Urinary bladder (tissue), 4 donors: ENCODE results near the gene DTD1. TPM values are rescaled to one million over a fixed set of nuclear protein-coding genes. Genes with fewer than 3 reads are reported as not detected.

Experiments used
- DNase-seq: peaks from one replicate; pipeline ENCODE4 v3.0.0-alpha.2; 2015; ENCODE audit errors: extremely low spot score
- H3K27ac ChIP-seq: one replicate; pipeline ENCODE4 v1.5.1; 2013; ENCODE audit warnings: low read depth, mild to moderate bottlenecking, moderate library complexity
- H3K36me3 ChIP-seq: one replicate; pipeline ENCODE4 v1.6.1; 2013; ENCODE audit warnings: mild to moderate bottlenecking, moderate library complexity; ENCODE audit not compliant: insufficient read depth
- H3K4me1 ChIP-seq: one replicate; pipeline ENCODE4 v1.6.1; 2013; ENCODE audit warnings: mild to moderate bottlenecking, moderate library complexity; ENCODE audit not compliant: insufficient read depth
- H3K4me3 ChIP-seq: one replicate; pipeline ENCODE4 v1.5.1; 2013; ENCODE audit warnings: low read depth, low read length
- WGBS: extraction: QIAGEN DNeasy Blood & Tissue Kit; methylation state at CpG from one replicate; pipeline ENCODE4 v1.1.7; 2013; 5-methylcytosine and 5-hydroxymethylcytosine counted together
- polyA plus RNA-seq: library from polyadenylated mRNA; stranded (reverse); fragments of 200-250 nt; gene quantifications from one replicate; pipeline ENCODE4 v1.2.3, GENCODE V29; 2013
- total RNA-seq: library from RNA; depleted of rRNA; stranded (reverse); fragments of >200 nt; gene quantifications from one replicate; pipeline ENCODE4 v1.2.3, GENCODE V29; 2014
- donor health status: healthy with polysubstance abuse.
- donor health status: healthy.

The DTD1 gene
- total and polyA plus RNA-seq, 2 donors, result 18.0 to 28.4 TPM

GRCh38 chr20:18585134-18585533, 2.7 kb upstream of the DTD1 start:
- H3K36me3 ChIP-seq, result no peaks in the 10 kb centered on the region
- H3K27ac ChIP-seq, result no peak overlapping the region
- H3K4me3 ChIP-seq, result no peak overlapping the region
- WGBS, result 88% methylated on average over 2 of the region's 2 CpGs
- no peaks in the 10 kb centered on the region for H3K4me1 ChIP-seq
- no peak for DNase-seq

GRCh38 chr20:18588574-18588933, 700 bp downstream of the DTD1 start:
- DNase-seq, result no peak
- H3K4me1 ChIP-seq, result no peaks in the 10 kb centered on the region
- H3K4me3 ChIP-seq, result peak overlapping the region; percentile 85
- H3K27ac ChIP-seq, result no peak overlapping the region
- WGBS, result 6% methylated on average over 18 of the region's 18 CpGs
- no peaks in the 10 kb centered on the region for H3K36me3 ChIP-seq

- no peaks in the 10 kb centered on the region for H3K4me1 ChIP-seq
- H3K4me3 ChIP-seq, result no peak overlapping the region
- H3K27ac ChIP-seq, result no peak overlapping the region
- DNase-seq, result no peak
- 94% methylated on average over 8 of the region's 8 CpGs for WGBS
- H3K36me3 ChIP-seq, result no peaks in the 10 kb centered on the region
Measured at GRCh38 chr20:18589941-18590674, 2.3 kb downstream of the DTD1 start.

- Histone ChIP-seq H3K4me3 (no peak overlapping the region), H3K36me3 (no peaks in the 10 kb centered on the region), H3K27ac (no peak overlapping the region), H3K4me1 (no peaks in the 10 kb centered on the region)
- no peak for DNase-seq
Measured at GRCh38 chr20:18596270-18596669, 8.4 kb downstream of the DTD1 start.

GRCh38 chr20:18609741-18610140, 21.9 kb downstream of the DTD1 start:
- H3K4me1 ChIP-seq, result no peaks in the 10 kb centered on the region
- DNase-seq, result no peak
- no peak overlapping the region for H3K4me3 ChIP-seq

GRCh38 chr20:18611492-18611891, 23.6 kb downstream of the DTD1 start:
- no peak for DNase-seq
- 86% methylated on average over 8 of the region's 8 CpGs for WGBS
- H3K36me3 ChIP-seq, result no peaks in the 10 kb centered on the region
- no peak overlapping the region for H3K4me3 ChIP-seq
- H3K4me1 ChIP-seq, result no peaks in the 10 kb centered on the region
- H3K27ac ChIP-seq, result no peak overlapping the region

More at GRCh38 chr20:18609741-18610140, 21.9 kb downstream of the DTD1 start:
- Histone ChIP-seq H3K27ac (no peak overlapping the region), H3K36me3 (no peaks in the 10 kb centered on the region)

- WGBS, result 81% methylated on average over 2 of the region's 2 CpGs
Measured at GRCh38 chr20:18613553-18613952, 25.7 kb downstream of the DTD1 start.

GRCh38 chr20:18614244-18614643, 26.4 kb downstream of the DTD1 start:
- no peaks in the 10 kb centered on the region for H3K36me3 ChIP-seq

More at GRCh38 chr20:18613553-18613952, 25.7 kb downstream of the DTD1 start:
- H3K4me1 ChIP-seq, result no peaks in the 10 kb centered on the region
- H3K36me3 ChIP-seq, result no peaks in the 10 kb centered on the region
- DNase-seq, result no peak
- no peak overlapping the region for H3K4me3 ChIP-seq
- H3K27ac ChIP-seq, result no peak overlapping the region

GRCh38 chr20:18615020-18615650, 27.3 kb downstream of the DTD1 start:
- Histone ChIP-seq H3K36me3 (no peaks in the 10 kb centered on the region), H3K27ac (no peak overlapping the region), H3K4me3 (no peak overlapping the region), H3K4me1 (no peaks in the 10 kb centered on the region)
- 62% methylated on average over 5 of the region's 5 CpGs for WGBS
- DNase-seq, result no peak

More at GRCh38 chr20:18614244-18614643, 26.4 kb downstream of the DTD1 start:
- Histone ChIP-seq H3K4me1 (no peaks in the 10 kb centered on the region), H3K27ac (no peak overlapping the region), H3K4me3 (no peak overlapping the region)
- whole genome bisulfite sequencing, result 96% methylated on average over 5 of the region's 5 CpGs
- DNase-seq, result no peak

GRCh38 chr20:18621004-18621403, 33.1 kb downstream of the DTD1 start:
- DNase-seq, result no peak
- H3K36me3 ChIP-seq, result no peaks in the 10 kb centered on the region
- no peak overlapping the region for H3K4me3 ChIP-seq
- H3K27ac ChIP-seq, result no peak overlapping the region
- no peaks in the 10 kb centered on the region for H3K4me1 ChIP-seq
- 92% methylated on average over 5 of the region's 5 CpGs for WGBS

- H3K4me3 ChIP-seq, result no peak overlapping the region
- no peak for DNase-seq
- H3K4me1 ChIP-seq, result no peaks in the 10 kb centered on the region
- WGBS, result 90% methylated on average over 14 of the region's 14 CpGs
- no peaks in the 10 kb centered on the region for H3K36me3 ChIP-seq
- no peak overlapping the region for H3K27ac ChIP-seq
Measured at GRCh38 chr20:18623156-18623910, 35.5 kb downstream of the DTD1 start.

DNA sequence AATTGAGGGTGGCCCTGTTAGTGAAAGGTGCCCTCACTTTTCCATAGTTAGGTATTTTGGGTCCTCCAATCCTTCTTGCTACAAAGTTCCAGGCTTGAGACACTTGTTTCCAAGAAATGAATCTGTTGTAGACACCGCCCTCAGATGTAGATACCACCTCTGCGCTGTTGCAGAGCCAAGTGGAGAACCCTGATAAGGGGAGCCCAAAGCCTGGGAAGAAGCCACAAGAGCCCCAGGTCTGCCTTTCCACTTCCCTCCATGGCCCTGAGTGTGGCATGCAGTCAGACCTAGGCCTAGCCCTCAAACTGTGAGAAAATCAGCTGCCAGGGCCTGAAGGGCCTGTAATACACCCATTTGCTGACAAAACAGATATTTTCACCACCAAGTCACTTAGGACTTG, 37.1 kb downstream of the DTD1 start:
- DNase-seq, result no peak
- H3K4me3 ChIP-seq, result no peak overlapping the region
- WGBS, result 70% methylated on average over 2 of the region's 2 CpGs
- H3K4me1 ChIP-seq, result no peaks in the 10 kb centered on the region
- H3K36me3 ChIP-seq, result no peaks in the 10 kb centered on the region
- H3K27ac ChIP-seq, result no peak overlapping the region

GRCh38 chr20:18625907-18626655, 38.2 kb downstream of the DTD1 start:
- H3K4me1 ChIP-seq, result no peaks in the 10 kb centered on the region
- WGBS, result 81% methylated on average over 6 of the region's 6 CpGs
- no peak overlapping the region for H3K4me3 ChIP-seq
- no peak for DNase-seq
- H3K27ac ChIP-seq, result no peak overlapping the region
- no peaks in the 10 kb centered on the region for H3K36me3 ChIP-seq
